ENCODE data around the gene CIAPIN1.

The CIAPIN1 gene

GRCh38 chr16:57380671-57381462 lies 66.3 kb downstream of the CIAPIN1 start:
- H3K9ac ChIP-seq (ENCODE audit: insufficient read length, low read depth) = no peak overlapping the region

DNA sequence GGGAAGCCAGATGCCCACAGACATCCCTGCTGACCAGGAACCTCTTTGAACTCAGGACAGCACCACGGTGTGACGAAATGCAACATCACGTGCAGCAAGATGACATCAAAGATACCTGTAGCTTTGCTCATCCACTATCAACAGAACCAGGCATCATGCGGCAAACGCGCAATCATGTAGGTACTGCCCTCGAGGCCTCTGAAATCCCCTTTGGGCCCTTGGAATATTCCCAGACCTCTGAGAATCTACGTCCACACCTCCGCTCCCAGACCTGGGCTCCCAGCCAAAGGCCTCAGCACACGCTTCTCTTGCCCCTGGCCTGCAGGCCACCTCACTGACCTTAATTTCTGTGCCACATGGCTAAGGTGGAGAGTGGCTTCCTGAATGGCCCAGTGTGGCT lies 67.6 kb downstream of the CIAPIN1 start:
- peaks cover 15% of the 10 kb centered on the region for H3K4me1 ChIP-seq (ENCODE audit: insufficient read depth, insufficient read length)
- H3K36me3 ChIP-seq (ENCODE audit: insufficient read depth, insufficient read length, low read length) = peaks cover 24% of the 10 kb centered on the region
- peak overlapping the region; percentile 11 for H3K9ac ChIP-seq (ENCODE audit: insufficient read length, low read depth)
- DNase-seq (ENCODE audit: low read depth, low spot score) = no peak
- no peaks in the 10 kb centered on the region for H3K9me3 ChIP-seq (ENCODE audit: insufficient read depth, low read length)
- H3K4me3 ChIP-seq (ENCODE audit: insufficient read length, low read depth) = no peak overlapping the region
- no peaks in the 10 kb centered on the region for H3K27me3 ChIP-seq (ENCODE audit: insufficient read depth, insufficient read length)
- TF ChIP-seq ZNF274 (IDR thresholded peaks at IDR 0.05; ENCODE audit: low read depth, low read length) (no peak), SUZ12 (IDR thresholded peaks at IDR 0.05; ENCODE audit: extremely low read depth, insufficient read depth, insufficient read length) (no peak), YY1 (IDR thresholded peaks at IDR 0.05; ENCODE audit: insufficient read depth, insufficient read length) (no peak)

More at GRCh38 chr16:57380671-57381462, 66.3 kb downstream of the CIAPIN1 start:
- no peak for DNase-seq (ENCODE audit: low read depth, low spot score)
- Histone ChIP-seq H3K36me3 (ENCODE audit: insufficient read depth, insufficient read length, low read length) (peaks cover 24% of the 10 kb centered on the region), H3K4me3 (ENCODE audit: insufficient read length, low read depth) (no peak overlapping the region), H3K27me3 (ENCODE audit: insufficient read depth, insufficient read length) (no peaks in the 10 kb centered on the region), H3K4me1 (ENCODE audit: insufficient read depth, insufficient read length) (peaks cover 16% of the 10 kb centered on the region), H3K9me3 (ENCODE audit: insufficient read depth, low read length) (no peaks in the 10 kb centered on the region)
- TF ChIP-seq ZNF274 (IDR thresholded peaks at IDR 0.05; ENCODE audit: low read depth, low read length) = no peak
- TF ChIP-seq YY1 (IDR thresholded peaks at IDR 0.05; ENCODE audit: insufficient read depth, insufficient read length) = no peak
- no peak for TF ChIP-seq SUZ12 (IDR thresholded peaks at IDR 0.05; ENCODE audit: extremely low read depth, insufficient read depth, insufficient read length)
